ENCODE measurements around the gene OR4K1. TPM values are rescaled to one million over a fixed set of nuclear protein-coding genes. Genes with fewer than 3 reads are reported as not detected.
A peak's percentile ranks its signal among the peaks of the same experiment; 100 is the strongest.

OR4K1 gene
- total and polyA plus RNA-seq, 9 of the 15 experiments (the other 6 are each of a cell fraction or from before 2014, with no cell fraction given), result not detected

DNA sequence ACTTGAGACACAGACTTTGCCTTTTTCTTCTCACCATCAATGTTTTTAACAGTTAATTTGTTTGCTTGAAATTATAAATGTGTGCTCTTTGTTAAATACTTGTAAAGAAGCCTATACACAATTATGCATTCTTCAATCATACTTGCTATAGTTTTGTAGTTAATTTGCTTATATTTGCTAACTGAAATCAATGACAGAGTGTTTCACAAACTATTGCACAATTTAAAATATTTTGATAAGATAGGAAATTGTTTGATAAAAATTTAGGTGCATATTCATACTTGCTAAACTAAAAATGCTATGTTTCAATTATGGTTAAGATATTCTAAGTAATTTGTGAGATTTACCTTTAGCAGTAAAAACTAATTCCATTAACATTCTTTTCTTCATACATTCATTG lies 24.1 kb upstream of the OR4K1 start:
- Histone ChIP-seq H3K79me2 (ENCODE audit: control insufficient read depth, insufficient read depth, low read length) (no peaks in the 10 kb centered on the region), H3K27me3 (ENCODE audit: control insufficient read depth in 2 of 2, insufficient read depth in 2 of 2, low read length in 2 of 2) (no peaks in the 10 kb centered on the region), H3K36me3 (ENCODE audit: control insufficient read depth, insufficient read depth, low read length) (no peaks in the 10 kb centered on the region), H2AFZ (ENCODE audit: low read depth, low read length) (no peak overlapping the region), H3K4me3 (no peak overlapping the region), H3K9me3 (replicated peaks; ENCODE audit: control insufficient read depth, insufficient read depth, low read depth, low read length) (no peaks in the 10 kb centered on the region), H3K4me1 (replicated peaks in 1 of 2; ENCODE audit: control insufficient read depth in 2 of 2, insufficient read depth in 2 of 2, low read length in 2 of 2) (no peaks in the 10 kb centered on the region), H3K9me1 (ENCODE audit: control insufficient read depth, insufficient read depth, low read length) (no peaks in the 10 kb centered on the region), H3K27ac (ENCODE audit: extremely low read depth, low read depth, low read length) (no peak overlapping the region), H3K4me2 (ENCODE audit: insufficient read depth, low read length) (no peak overlapping the region), H4K20me1 (replicated peaks; ENCODE audit: control insufficient read depth, insufficient read depth, low read length) (no peaks in the 10 kb centered on the region), H3K9ac (ENCODE audit: insufficient read depth in 1 of 2, low read depth in 2 of 2, low read length in 2 of 2) (no peak overlapping the region)
- no peak for ATAC-seq
- CTCF ChIA-PET (ENCODE audit: low intra/inter-chr PET ratio), result no interaction called here
- POLR2A ChIA-PET, result no interaction called here
- no TSS peak for BruUV-seq (replicated peaks)
- in situ Hi-C loops (cut with MboI), result no loop called here
- DNase-seq (ENCODE audit: extremely low read depth in 1 of 4, low spot score in 3 of 4), result no peak
- TF ChIP-seq ZNF398 (CRISPR knock-in tag; IDR thresholded peaks at IDR 0.05) (no peak), CEBPG (CRISPR knock-in tag; IDR thresholded peaks at IDR 0.05) (no peak), CEBPG (tag; conservative IDR thresholded peaks at IDR 0.05 in 1 of 2, IDR thresholded peaks at IDR 0.05 in 1 of 2) (peak; percentile 18 to 80; a peak in 2 of 4 replicates), BHLHE40 (IDR thresholded peaks at IDR 0.05; ENCODE audit: low read length) (no peak), PRPF4 (IDR thresholded peaks at IDR 0.05; ENCODE audit: insufficient read depth, low read depth, low read length, poor library complexity, severe bottlenecking) (no peak), USF2 (CRISPR knock-in tag; IDR thresholded peaks at IDR 0.05) (no peak), CEBPB (tag; IDR thresholded peaks at IDR 0.05) (peak; percentile 59)
- FAIRE-seq, result no peak
- intact Hi-C loops (cut with micrococcal nuclease), result no loop called here
